GM21786 (cell line): ENCODE measurements around the gene XIRP1.
"Not testable (repeated sequence)": the region's sequence is repeated elsewhere in the genome, so short reads cannot be mapped to it uniquely, and the experiment has no call there.

ENCODE experiments used
- ATAC-seq: cut with Tn5 transposase; IDR thresholded peaks from one replicate; pipeline ENCODE4 v1.9.1; 2021; ENCODE audit not compliant: unreplicated experiment

Gene XIRP1

GRCh38 chr3:39186692-39187151 is 5.7 kb downstream of the XIRP1 start:
- ATAC-seq, result no peak

GRCh38 chr3:39185959-39186691 is 6.3 kb downstream of the XIRP1 start:
- no peak for ATAC-seq

- ATAC-seq, result no peak
These were observed 7.0 kb downstream of the XIRP1 start for GRCh38 chr3:39185326-39185958.

- no peak for ATAC-seq
These were observed 7.5 kb downstream of the XIRP1 start for GRCh38 chr3:39184968-39185285.

- ATAC-seq, result no peak
These were observed 8.1 kb downstream of the XIRP1 start for GRCh38 chr3:39184081-39184967.

- ATAC-seq, result no peak
These were observed 8.9 kb downstream of the XIRP1 start for GRCh38 chr3:39183211-39184080.

GRCh38 chr3:39181408-39182335 is 10.7 kb downstream of the XIRP1 start:
- ATAC-seq, result no peak

- peak; percentile 86 for ATAC-seq
These were observed 11.6 kb downstream of the XIRP1 start for GRCh38 chr3:39180546-39181346.

GRCh38 chr3:39180183-39180545 is 12.2 kb downstream of the XIRP1 start:
- no peak for ATAC-seq

- no peak for ATAC-seq
These were observed 13.8 kb downstream of the XIRP1 start for GRCh38 chr3:39178553-39178952.

- peak; percentile 56 for ATAC-seq
These were observed 14.6 kb downstream of the XIRP1 start for GRCh38 chr3:39177708-39178332.

GRCh38 chr3:39176025-39176714 is 16.2 kb downstream of the XIRP1 start:
- ATAC-seq, result no peak

- ATAC-seq, result no peak
These were observed 18.9 kb downstream of the XIRP1 start for GRCh38 chr3:39173318-39174125.

- ATAC-seq, result no peak
These were observed 20.5 kb downstream of the XIRP1 start for GRCh38 chr3:39171860-39172259.

- not testable (repeated sequence) for ATAC-seq
These were observed 21.5 kb downstream of the XIRP1 start for GRCh38 chr3:39170877-39171276.

- ATAC-seq, result no peak
These were observed 21.9 kb downstream of the XIRP1 start for GRCh38 chr3:39170461-39170860.

- ATAC-seq, result no peak
These were observed 22.7 kb downstream of the XIRP1 start for GRCh38 chr3:39169712-39170111.
